A549 (cell line): ENCODE measurements around the gene GBF1.
"Not testable (repeated sequence)": the region's sequence is repeated elsewhere in the genome, so short reads cannot be mapped to it uniquely, and the experiment has no call there.

ENCODE experiments used
- CHD4 ChIP-seq: fragments of 200-600 bp; sonication (generic); IDR thresholded peaks from 2 replicates; pipeline ENCODE4 v1.6.1; 2016; ENCODE audit warnings: antibody characterized with exemption, mild to moderate bottlenecking, borderline replicate concordance
- EP300 ChIP-seq, 2 experiments: fragments of >200 bp; sonication (Bioruptor Twin); formaldehyde crosslinking; IDR thresholded peaks; 2 replicates in 1 of 2; 3 replicates in 1 of 2; pipeline ENCODE4 v1.6.1; 2016 to 2017
- FOSL2 ChIP-seq, 2 experiments: fragments of 450-650 bp in 1 of 2; fragments of >200 bp in 1 of 2; sonication (Bioruptor Twin) in 1 of 2; formaldehyde crosslinking; IDR thresholded peaks; 2 replicates each; pipeline versions ENCODE4 v1.5.0 to v1.6.1; 2016 to 2020; ENCODE audit warnings: mild to moderate bottlenecking in 1 of 2, moderate library complexity in 1 of 2
- JUNB ChIP-seq: fragments of >200 bp; sonication (Bioruptor Twin); formaldehyde crosslinking; IDR thresholded peaks from 2 replicates; pipeline ENCODE4 v1.6.1; 2016
- MAZ ChIP-seq: fragments of 150-350 bp; IDR thresholded peaks from 2 replicates; pipeline ENCODE4 v1.6.1; 2014; ENCODE audit warnings: antibody characterized with exemption, low read depth, low read length, borderline replicate concordance
- PHF8 ChIP-seq: fragments of 200-600 bp; sonication (generic); IDR thresholded peaks from 2 replicates; pipeline ENCODE4 v1.6.1; 2016; ENCODE audit warnings: low read depth, mild to moderate bottlenecking, antibody characterized with exemption, moderate library complexity, borderline replicate concordance
- POLR2A ChIP-seq: IDR thresholded peaks from 2 replicates; pipeline ENCODE4 v1.6.1; 2012; ENCODE audit warnings: mild to moderate bottlenecking, low read length
- RAD21 ChIP-seq, 2 experiments: fragments of >200 bp in 1 of 2; sonication (Bioruptor Twin) in 1 of 2; formaldehyde crosslinking in 1 of 2; IDR thresholded peaks in 1 of 2; conservative IDR thresholded peaks in 1 of 2; 2 replicates in 1 of 2; 3 replicates in 1 of 2; pipeline ENCODE4 v1.6.1; 2012 to 2018; ENCODE audit warnings: inconsistent platforms in 1 of 2
- RCOR1 ChIP-seq: fragments of 150-350 bp; IDR thresholded peaks from 2 replicates; pipeline ENCODE4 v1.6.1; 2014; ENCODE audit warnings: antibody characterized with exemption, low read length, low read depth
- TF ChIP-seq, protein P1 (sequence below): IDR thresholded peaks from 2 replicates; pipeline ENCODE4 v1.6.1; 2012
- TF ChIP-seq, protein P2 (sequence below): fragments of >200 bp; sonication (Bioruptor Twin); formaldehyde crosslinking; IDR thresholded peaks from 3 replicates; pipeline ENCODE4 v1.5.1; 2016

DNA sequence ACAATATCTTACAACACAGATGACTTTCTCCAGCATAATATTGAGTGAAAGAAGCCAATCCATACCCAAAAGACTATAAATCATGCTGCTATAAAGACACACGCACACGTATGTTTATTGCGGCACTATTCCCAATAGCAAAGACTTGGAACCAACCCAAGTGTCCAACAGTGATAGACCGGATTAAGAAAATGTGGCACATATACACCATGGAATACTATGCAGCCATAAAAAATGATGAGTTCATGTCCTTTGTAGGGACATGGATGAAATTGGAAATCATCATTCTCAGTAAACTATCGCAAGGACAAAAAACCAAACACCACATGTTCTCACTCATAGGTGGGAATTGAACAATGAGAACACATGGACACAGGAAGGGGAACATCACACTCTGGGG is 63.0 kb downstream of the GBF1 start:
- not testable (repeated sequence) for TF ChIP-seq PHF8; FOSL2 (IDR thresholded peaks at IDR 0.05); FOSL2 (CRISPR knock-in tag; IDR thresholded peaks at IDR 0.05); POLR2A; CHD4; JUNB; EP300 (IDR thresholded peaks at IDR 0.05); MAZ; RCOR1; RAD21 (conservative IDR thresholded peaks at IDR 0.05 in 1 of 2, IDR thresholded peaks at IDR 0.05 in 1 of 2)
- TF ChIP-seq, protein P1, sequence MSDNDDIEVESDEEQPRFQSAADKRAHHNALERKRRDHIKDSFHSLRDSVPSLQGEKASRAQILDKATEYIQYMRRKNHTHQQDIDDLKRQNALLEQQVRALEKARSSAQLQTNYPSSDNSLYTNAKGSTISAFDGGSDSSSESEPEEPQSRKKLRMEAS, result not testable (repeated sequence)
- TF ChIP-seq, protein P2, sequence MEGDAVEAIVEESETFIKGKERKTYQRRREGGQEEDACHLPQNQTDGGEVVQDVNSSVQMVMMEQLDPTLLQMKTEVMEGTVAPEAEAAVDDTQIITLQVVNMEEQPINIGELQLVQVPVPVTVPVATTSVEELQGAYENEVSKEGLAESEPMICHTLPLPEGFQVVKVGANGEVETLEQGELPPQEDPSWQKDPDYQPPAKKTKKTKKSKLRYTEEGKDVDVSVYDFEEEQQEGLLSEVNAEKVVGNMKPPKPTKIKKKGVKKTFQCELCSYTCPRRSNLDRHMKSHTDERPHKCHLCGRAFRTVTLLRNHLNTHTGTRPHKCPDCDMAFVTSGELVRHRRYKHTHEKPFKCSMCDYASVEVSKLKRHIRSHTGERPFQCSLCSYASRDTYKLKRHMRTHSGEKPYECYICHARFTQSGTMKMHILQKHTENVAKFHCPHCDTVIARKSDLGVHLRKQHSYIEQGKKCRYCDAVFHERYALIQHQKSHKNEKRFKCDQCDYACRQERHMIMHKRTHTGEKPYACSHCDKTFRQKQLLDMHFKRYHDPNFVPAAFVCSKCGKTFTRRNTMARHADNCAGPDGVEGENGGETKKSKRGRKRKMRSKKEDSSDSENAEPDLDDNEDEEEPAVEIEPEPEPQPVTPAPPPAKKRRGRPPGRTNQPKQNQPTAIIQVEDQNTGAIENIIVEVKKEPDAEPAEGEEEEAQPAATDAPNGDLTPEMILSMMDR, result not testable (repeated sequence)
